ENCODE results near the gene TFCP2L1.

DNA sequence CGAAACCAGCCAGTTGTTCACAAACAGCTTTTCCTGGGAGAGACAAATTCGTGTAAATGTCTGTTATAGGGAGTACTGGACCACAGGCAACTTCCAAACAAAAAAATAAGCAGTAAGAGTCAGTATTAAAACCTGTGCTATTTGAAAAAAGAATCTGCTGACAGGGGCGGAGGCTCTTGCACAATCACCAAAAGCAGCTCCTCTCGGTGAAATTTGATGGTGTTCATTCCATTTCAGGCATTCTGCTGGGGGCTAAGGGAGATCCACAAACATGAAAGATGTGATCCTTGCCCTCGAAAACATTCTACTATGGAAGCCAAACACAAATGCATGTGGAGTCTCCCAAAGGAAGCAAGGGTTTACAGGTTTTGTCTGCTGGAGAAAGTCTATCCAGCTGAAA is 45.0 kb downstream of the TFCP2L1 start:
- TF ChIP-seq FOXA1 (IDR thresholded peaks at IDR 0.05) = no peak
- no peak for TF ChIP-seq NFRKB (IDR thresholded peaks at IDR 0.05)
- no peak for TF ChIP-seq FOXM1 (IDR thresholded peaks at IDR 0.05; ENCODE audit: borderline replicate concordance)
- TF ChIP-seq SP1 (IDR thresholded peaks at IDR 0.05) = no peak
- no peak for TF ChIP-seq TARDBP (IDR thresholded peaks at IDR 0.05)
- no peak for TF ChIP-seq HDGF (IDR thresholded peaks at IDR 0.05; ENCODE audit: borderline replicate concordance)
- no peak for TF ChIP-seq BHLHE40 (IDR thresholded peaks at IDR 0.05; ENCODE audit: borderline replicate concordance)
